ENCODE data around the gene SCN2A. TPM values are rescaled to one million over a fixed set of nuclear protein-coding genes. Genes with fewer than 3 reads are reported as not detected.

The SCN2A gene
- polyA plus RNA-seq, 1 donor (not counting 4 experiments of a cell fraction or from before 2014, with no cell fraction given): 1.0 TPM

DNA sequence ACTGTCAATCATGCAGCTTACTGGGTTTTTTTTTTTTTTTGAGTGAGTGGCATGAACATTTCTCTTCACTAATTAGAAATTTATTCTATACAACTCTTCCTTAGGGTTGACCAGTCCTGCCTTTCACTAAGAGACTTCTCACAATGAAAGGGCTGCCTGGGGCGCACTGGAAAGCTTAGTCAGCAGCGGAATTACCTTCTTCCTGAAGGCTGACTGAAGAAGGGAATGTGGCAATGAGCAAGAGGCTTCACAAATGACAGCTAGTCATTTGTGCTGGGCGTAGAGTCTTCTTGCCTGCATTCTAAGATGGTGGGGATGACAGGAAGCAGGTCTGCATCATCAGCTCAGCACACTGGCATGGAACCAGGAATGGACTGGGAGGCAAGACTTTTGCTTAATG is 19.7 kb upstream of the SCN2A start:
- no peaks in the 10 kb centered on the region for H4K20me1 ChIP-seq (ENCODE audit: control insufficient read depth, extremely low read depth, insufficient read depth, low read length)
- TF ChIP-seq CTCF (optimal IDR thresholded peaks at IDR 0.05 in 1 of 3, IDR thresholded peaks at IDR 0.05 in 1 of 3, conservative IDR thresholded peaks at IDR 0.05 in 1 of 3; ENCODE audit: extremely low read depth in 1 of 3, insufficient read depth in 2 of 3, low read length in 3 of 3) (no peak), EZH2 (IDR thresholded peaks at IDR 0.05; ENCODE audit: low read length) (no peak)
- H3K27ac ChIP-seq (ENCODE audit: control insufficient read depth, insufficient read depth, low read length): no peak overlapping the region
- no peaks in the 10 kb centered on the region for H3K27me3 ChIP-seq (ENCODE audit: control insufficient read depth, extremely low read depth, insufficient read depth, low read length)
- no peak overlapping the region for H3K9ac ChIP-seq (ENCODE audit: control insufficient read depth, extremely low read depth, insufficient read depth, low read length)
- DNase-seq (ENCODE audit: low read depth, low spot score) (no peak), FAIRE-seq (no peak)
- no peak overlapping the region for H2AFZ ChIP-seq (ENCODE audit: control insufficient read depth, low read length)
- H3K36me3 ChIP-seq (ENCODE audit: control insufficient read depth in 2 of 2, extremely low read depth in 1 of 2, insufficient read depth in 2 of 2, low read length in 2 of 2): no peaks in the 10 kb centered on the region
- no peaks in the 10 kb centered on the region for H3K79me2 ChIP-seq (ENCODE audit: control insufficient read depth, insufficient read depth, low read length)
- dilution Hi-C loops (cut with MboI; ENCODE audit: extremely low pct_ligation_motif_present, low sequenced_read_pairs): no loop called here
- no peak overlapping the region for H3K4me2 ChIP-seq (ENCODE audit: control insufficient read depth, extremely low read depth, insufficient read depth, low read depth, low read length)
- H3K4me3 ChIP-seq (ENCODE audit: control insufficient read depth in 2 of 3, extremely low read depth in 1 of 3, insufficient read depth in 2 of 3, low read depth in 1 of 3, low read length in 3 of 3): no peak overlapping the region
- no peaks in the 10 kb centered on the region for H3K9me3 ChIP-seq (ENCODE audit: control insufficient read depth, low read depth, low read length)
- no peaks in the 10 kb centered on the region for H3K9me1 ChIP-seq (ENCODE audit: control insufficient read depth, extremely low read depth, insufficient read depth, low read length)
- H3K4me1 ChIP-seq (ENCODE audit: control insufficient read depth, extremely low read depth, insufficient read depth, low read length): no peaks in the 10 kb centered on the region

DNA sequence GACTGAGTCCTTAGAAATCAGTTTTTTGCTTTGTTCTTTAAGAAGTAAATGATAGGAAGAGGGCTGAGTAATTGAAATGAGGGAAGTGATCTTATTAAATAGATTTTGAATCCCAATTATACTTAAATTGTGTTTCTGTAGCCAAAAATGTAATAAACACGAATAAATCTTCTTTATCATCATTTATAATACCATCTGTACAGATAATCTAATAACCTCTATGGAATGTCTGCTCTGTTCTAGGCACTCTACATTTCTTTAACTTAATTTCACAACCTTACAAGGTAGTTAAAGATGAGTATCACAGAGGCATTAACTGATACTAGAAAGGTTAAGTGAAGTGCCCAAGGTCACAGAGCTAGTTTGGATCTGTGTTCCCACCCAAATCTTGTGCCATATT is 14.3 kb upstream of the SCN2A start:
- no peak for FAIRE-seq
- no peak for DNase-seq (ENCODE audit: low read depth, low spot score)
- Histone ChIP-seq H3K9me1 (ENCODE audit: control insufficient read depth, extremely low read depth, insufficient read depth, low read length) (no peaks in the 10 kb centered on the region), H3K27ac (ENCODE audit: control insufficient read depth, insufficient read depth, low read length) (no peak overlapping the region), H3K4me2 (ENCODE audit: control insufficient read depth, extremely low read depth, insufficient read depth, low read depth, low read length) (no peak overlapping the region), H3K27me3 (ENCODE audit: control insufficient read depth, extremely low read depth, insufficient read depth, low read length) (no peaks in the 10 kb centered on the region), H4K20me1 (ENCODE audit: control insufficient read depth, extremely low read depth, insufficient read depth, low read length) (no peaks in the 10 kb centered on the region), H3K9ac (ENCODE audit: control insufficient read depth, extremely low read depth, insufficient read depth, low read length) (no peak overlapping the region), H3K9me3 (ENCODE audit: control insufficient read depth, low read depth, low read length) (no peaks in the 10 kb centered on the region), H3K4me3 (ENCODE audit: control insufficient read depth in 2 of 3, extremely low read depth in 1 of 3, insufficient read depth in 2 of 3, low read depth in 1 of 3, low read length in 3 of 3) (no peak overlapping the region), H2AFZ (ENCODE audit: control insufficient read depth, low read length) (no peak overlapping the region), H3K36me3 (ENCODE audit: control insufficient read depth in 2 of 2, extremely low read depth in 1 of 2, insufficient read depth in 2 of 2, low read length in 2 of 2) (no peaks in the 10 kb centered on the region), H3K4me1 (ENCODE audit: control insufficient read depth, extremely low read depth, insufficient read depth, low read length) (no peaks in the 10 kb centered on the region), H3K79me2 (ENCODE audit: control insufficient read depth, insufficient read depth, low read length) (no peaks in the 10 kb centered on the region)
- TF ChIP-seq CTCF (optimal IDR thresholded peaks at IDR 0.05 in 1 of 3, IDR thresholded peaks at IDR 0.05 in 1 of 3, conservative IDR thresholded peaks at IDR 0.05 in 1 of 3; ENCODE audit: extremely low read depth in 1 of 3, insufficient read depth in 2 of 3, low read length in 3 of 3): no peak
- no peak for TF ChIP-seq EZH2 (IDR thresholded peaks at IDR 0.05; ENCODE audit: low read length)
- dilution Hi-C loops (cut with MboI; ENCODE audit: extremely low pct_ligation_motif_present, low sequenced_read_pairs): no loop called here

Measured in keratinocyte (primary cell).